ENCODE data around the gene KRT79.

Gene KRT79

GRCh38 chr12:52789637-52790426 is 44.3 kb downstream of the KRT79 start:
- DNase-seq (ENCODE audit: low read depth): no peak

- no peak for DNase-seq (ENCODE audit: low read depth)
These were observed 45.1 kb downstream of the KRT79 start for GRCh38 chr12:52788876-52789636.

- DNase-seq (ENCODE audit: low read depth): no peak
These were observed 45.8 kb downstream of the KRT79 start for GRCh38 chr12:52788192-52788875.

GRCh38 chr12:52787324-52788191 is 46.6 kb downstream of the KRT79 start:
- DNase-seq (ENCODE audit: low read depth): no peak

- DNase-seq (ENCODE audit: low read depth): no peak
These were observed 49.2 kb downstream of the KRT79 start for GRCh38 chr12:52784909-52785308.

- no peak for DNase-seq (ENCODE audit: low read depth)
These were observed 50.4 kb downstream of the KRT79 start for GRCh38 chr12:52783563-52784316.

- DNase-seq (ENCODE audit: low read depth): no peak
These were observed 51.6 kb downstream of the KRT79 start for GRCh38 chr12:52782502-52782901.

GRCh38 chr12:52781399-52782082 is 52.6 kb downstream of the KRT79 start:
- DNase-seq (ENCODE audit: low read depth): no peak

- no peak for DNase-seq (ENCODE audit: low read depth)
These were observed 54.2 kb downstream of the KRT79 start for GRCh38 chr12:52779914-52780313.

GRCh38 chr12:52778833-52779232 is 55.3 kb downstream of the KRT79 start:
- no peak for DNase-seq (ENCODE audit: low read depth)

- DNase-seq (ENCODE audit: low read depth): no peak
These were observed 56.5 kb downstream of the KRT79 start for GRCh38 chr12:52777566-52777965.

- DNase-seq (ENCODE audit: low read depth): no peak
These were observed 57.2 kb downstream of the KRT79 start, which contains the start of gene KRT76 for GRCh38 chr12:52776913-52777395. TSS of gene KRT76 (minus strand) at chr12:52777345. CDS start at chr12:52777291, 54 bp downstream.

GRCh38 chr12:52776435-52776834 is 57.7 kb downstream of the KRT79 start:
- no peak for DNase-seq (ENCODE audit: low read depth)

GRCh38 chr12:52774629-52775250 is 59.4 kb downstream of the KRT79 start:
- DNase-seq (ENCODE audit: low read depth): no peak

GRCh38 chr12:52772772-52773171 is 61.3 kb downstream of the KRT79 start:
- no peak for DNase-seq (ENCODE audit: low read depth)

GRCh38 chr12:52772188-52772587 is 61.9 kb downstream of the KRT79 start:
- no peak for DNase-seq (ENCODE audit: low read depth)

- no peak for DNase-seq (ENCODE audit: low read depth)
These were observed 62.6 kb downstream of the KRT79 start for GRCh38 chr12:52771505-52771904.
